Breast epithelium (tissue), 4 donors: ENCODE measurements around the gene EPN2. TPM values are rescaled to one million over a fixed set of nuclear protein-coding genes. Genes with fewer than 3 reads are reported as not detected.

ENCODE experiments used
- DNase-seq, 2 donors: peaks; one replicate each; pipeline ENCODE4 v3.0.0-alpha.2; 2019; ENCODE audit warnings: low spot score in 2 of 2
- H3K27ac ChIP-seq, 2 donors: fragments of 200-600 bp; sonication (generic) in 1 of 2; one replicate each; pipeline ENCODE4 v1.5.1; 2016 to 2019; ENCODE audit warnings: mild to moderate bottlenecking in 1 of 2
- H3K27me3 ChIP-seq, 2 donors: fragments of 200-600 bp; sonication (generic) in 1 of 2; one replicate each; pipeline versions ENCODE4 v1.5.1 to v1.6.0; 2017 to 2019; ENCODE audit warnings: control low read depth in 1 of 2, mild to moderate bottlenecking in 1 of 2
- H3K36me3 ChIP-seq: fragments of 200-600 bp; one replicate; pipeline ENCODE4 v1.5.1; 2019
- H3K4me1 ChIP-seq, 2 donors: fragments of 200-600 bp; sonication (generic); one replicate each; pipeline ENCODE4 v1.5.1; 2016 to 2019; ENCODE audit warnings: control low read depth in 1 of 2
- H3K4me3 ChIP-seq, 3 donors: fragments of 200-600 bp; sonication (generic); 1 replicate in 2 of 3; 2 replicates in 1 of 3; pipeline ENCODE4 v1.5.1; 2016 to 2019; ENCODE audit warnings: mild to moderate bottlenecking in 3 of 3, moderate library complexity in 2 of 3
- H3K9me3 ChIP-seq, 2 donors: fragments of 200-600 bp; sonication (generic) in 1 of 2; one replicate each; pipeline ENCODE4 v1.5.1; 2016 to 2019; ENCODE audit warnings: control low read depth in 1 of 2
- CTCF ChIP-seq, 3 donors: fragments of 450-650 bp; IDR thresholded peaks; one replicate each; pipeline ENCODE4 v1.5.1; 2016 to 2017; ENCODE audit warnings: antibody characterized with exemption in 3 of 3, mild to moderate bottlenecking in 3 of 3, moderate library complexity in 3 of 3
- POLR2A ChIP-seq: fragments of 450-650 bp; IDR thresholded peaks from one replicate; pipeline ENCODE4 v1.6.1; 2016; ENCODE audit warnings: antibody characterized with exemption, mild to moderate bottlenecking, moderate library complexity
- POLR2AphosphoS5 ChIP-seq, 3 donors: sonication (generic); formaldehyde crosslinking; IDR thresholded peaks; one replicate each; pipeline ENCODE4 v1.6.1; 2017; ENCODE audit warnings: antibody characterized with exemption in 3 of 3
- intact Hi-C: fragments of 100-400 bp; cut with DNase I; formaldehyde crosslinking; loops from one replicate; pipeline ENCODE4 v1.15.1; 2023; ENCODE audit warnings: low total_unique reads
- total RNA-seq, 3 donors: library from RNA; depleted of rRNA; stranded (reverse); fragments of >200 nt; gene quantifications; one replicate each; pipeline ENCODE4 v1.1.0, GENCODE V29; 2016

Gene EPN2
- total RNA-seq, 3 donors from 2014 or later = 26.6 to 36.7 (median 30.6) TPM

GRCh38 chr17:19247473-19247872 lies 10.3 kb downstream of the EPN2 start:
- H3K27me3 ChIP-seq = no peaks in the 10 kb centered on the region
- DNase-seq = no peak
- H3K4me1 ChIP-seq = peaks cover 17 to 38% of the 10 kb centered on the region in 2 donors
- H3K4me3 ChIP-seq = no peak overlapping the region
- intact Hi-C loops = no loop called here
- peak overlapping the region; percentile 62 to 86 for H3K27ac ChIP-seq
- TF ChIP-seq POLR2AphosphoS5 (IDR thresholded peaks at IDR 0.05) (no peak), POLR2A (no peak), CTCF (IDR thresholded peaks at IDR 0.05) (no peak)
- no peaks in the 10 kb centered on the region for H3K9me3 ChIP-seq
- H3K36me3 ChIP-seq = no peaks in the 10 kb centered on the region

- Histone ChIP-seq H3K27ac (peak overlapping the region; percentile 62 to 86), H3K4me3 (no peak overlapping the region), H3K36me3 (no peaks in the 10 kb centered on the region), H3K27me3 (no peaks in the 10 kb centered on the region), H3K9me3 (no peaks in the 10 kb centered on the region), H3K4me1 (peaks cover 17 to 35% of the 10 kb centered on the region in 2 donors)
- no peak for TF ChIP-seq CTCF (IDR thresholded peaks at IDR 0.05)
- no peak for TF ChIP-seq POLR2A
- TF ChIP-seq POLR2AphosphoS5 (IDR thresholded peaks at IDR 0.05) = no peak
- DNase-seq = no peak
- intact Hi-C loops = no loop called here
Measured at GRCh38 chr17:19248151-19248927, 11.2 kb downstream of the EPN2 start.

GRCh38 chr17:19248928-19249574 lies 11.9 kb downstream of the EPN2 start:
- intact Hi-C loops = no loop called here
- H3K9me3 ChIP-seq = no peaks in the 10 kb centered on the region
- H3K36me3 ChIP-seq = no peaks in the 10 kb centered on the region
- peak overlapping the region; percentile 62 to 86 for H3K27ac ChIP-seq
- no peak for TF ChIP-seq POLR2A
- no peak overlapping the region for H3K4me3 ChIP-seq
- H3K27me3 ChIP-seq = no peaks in the 10 kb centered on the region
- H3K4me1 ChIP-seq = peaks cover 17 to 35% of the 10 kb centered on the region in 2 donors
- no peak for DNase-seq

- TF ChIP-seq POLR2AphosphoS5 (IDR thresholded peaks at IDR 0.05) (no peak), POLR2A (no peak), CTCF (IDR thresholded peaks at IDR 0.05) (no peak)
- no peaks in the 10 kb centered on the region for H3K27me3 ChIP-seq
- no peaks in the 10 kb centered on the region for H3K9me3 ChIP-seq
- H3K27ac ChIP-seq = peak overlapping the region; percentile 62 to 86
- no peak for DNase-seq
- no peak overlapping the region for H3K4me3 ChIP-seq
- intact Hi-C loops = no loop called here
- peaks cover 17 to 30% of the 10 kb centered on the region in 2 donors for H3K4me1 ChIP-seq
- no peaks in the 10 kb centered on the region for H3K36me3 ChIP-seq
Measured at GRCh38 chr17:19249681-19250080, 12.5 kb downstream of the EPN2 start.

- peak; percentile 67 to 71 for DNase-seq
- H3K36me3 ChIP-seq = no peaks in the 10 kb centered on the region
- peaks cover 17 to 26% of the 10 kb centered on the region in 2 donors for H3K4me1 ChIP-seq
- intact Hi-C loops = no loop called here
- peak overlapping the region; percentile 62 to 86 for H3K27ac ChIP-seq
- no peaks in the 10 kb centered on the region for H3K9me3 ChIP-seq
- H3K27me3 ChIP-seq = no peaks in the 10 kb centered on the region
- H3K4me3 ChIP-seq = no peak overlapping the region
- TF ChIP-seq CTCF (IDR thresholded peaks at IDR 0.05) (no peak), POLR2AphosphoS5 (IDR thresholded peaks at IDR 0.05) (no peak), POLR2A (no peak)
Measured at GRCh38 chr17:19250421-19251173, 13.4 kb downstream of the EPN2 start.
